Stimulated activated CD8-positive, alpha-beta memory T cell treated with anti-CD3 and anti-CD28 coated beads, Interleukin-15, amount 100 ng/mL, for 24 hours (primary cell): ENCODE data around the gene LSP1.
A peak's percentile ranks its signal among the peaks of the same experiment; 100 is the strongest.
"Not testable (repeated sequence)": the region's sequence is repeated elsewhere in the genome, so short reads cannot be mapped to it uniquely, and the experiment has no call there.

ENCODE experiments used
- DNase-seq: peaks from one replicate; pipeline ENCODE4 v3.0.0-alpha.2; 2020; ENCODE audit warnings: low read depth

Gene LSP1

DNA sequence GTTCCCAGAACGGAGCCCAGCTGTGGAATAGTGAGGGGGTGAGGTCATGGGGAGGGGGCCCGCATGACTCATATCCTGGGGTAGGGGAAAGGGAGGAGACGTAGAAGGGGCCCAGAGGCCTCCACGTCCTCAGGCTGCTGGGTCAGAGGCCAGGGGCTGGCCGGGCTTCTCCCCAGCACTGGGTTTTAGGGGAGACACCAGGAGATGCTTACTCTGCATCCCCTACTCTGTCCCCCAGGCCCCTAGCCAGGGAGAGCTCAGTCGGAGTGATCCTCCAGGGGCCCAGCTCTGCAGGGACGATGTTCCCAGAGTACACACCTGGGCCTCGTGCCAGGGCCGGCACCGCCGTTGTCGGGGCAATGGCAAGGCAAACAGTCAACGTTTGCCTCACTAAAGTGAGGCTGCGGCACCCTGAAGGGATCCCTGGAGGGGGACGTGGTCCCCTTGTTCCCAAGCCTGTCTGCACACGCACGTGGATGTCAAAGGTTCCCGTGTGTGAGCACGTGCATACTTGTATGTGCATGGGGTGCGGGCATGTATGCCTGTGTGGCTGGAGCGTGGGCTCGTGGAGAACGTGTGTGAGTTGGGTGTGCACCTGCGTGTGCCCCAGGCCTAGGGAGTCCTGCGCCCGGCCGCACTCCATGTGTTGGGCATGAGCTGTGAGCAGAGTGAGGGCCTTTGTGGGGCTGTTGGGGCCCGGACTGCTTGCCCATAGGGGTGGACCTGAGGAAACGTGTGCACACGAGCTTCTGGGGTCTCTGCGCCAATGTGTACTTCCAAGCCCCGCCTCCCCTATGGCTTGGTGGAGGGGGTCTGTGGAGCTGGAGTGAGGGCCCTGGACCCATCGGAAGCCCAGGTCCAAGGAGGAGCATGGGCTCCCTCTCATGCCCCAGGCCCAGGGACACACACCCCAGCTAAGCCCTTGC, 24.6 kb downstream of the LSP1 start:
- DNase-seq = no peak

GRCh38 chr11:1878137-1879031, 25.5 kb downstream of the LSP1 start:
- DNase-seq = no peak

- no peak for DNase-seq
These were observed 26.6 kb downstream of the LSP1 start for GRCh38 chr11:1879342-1879940.

DNA sequence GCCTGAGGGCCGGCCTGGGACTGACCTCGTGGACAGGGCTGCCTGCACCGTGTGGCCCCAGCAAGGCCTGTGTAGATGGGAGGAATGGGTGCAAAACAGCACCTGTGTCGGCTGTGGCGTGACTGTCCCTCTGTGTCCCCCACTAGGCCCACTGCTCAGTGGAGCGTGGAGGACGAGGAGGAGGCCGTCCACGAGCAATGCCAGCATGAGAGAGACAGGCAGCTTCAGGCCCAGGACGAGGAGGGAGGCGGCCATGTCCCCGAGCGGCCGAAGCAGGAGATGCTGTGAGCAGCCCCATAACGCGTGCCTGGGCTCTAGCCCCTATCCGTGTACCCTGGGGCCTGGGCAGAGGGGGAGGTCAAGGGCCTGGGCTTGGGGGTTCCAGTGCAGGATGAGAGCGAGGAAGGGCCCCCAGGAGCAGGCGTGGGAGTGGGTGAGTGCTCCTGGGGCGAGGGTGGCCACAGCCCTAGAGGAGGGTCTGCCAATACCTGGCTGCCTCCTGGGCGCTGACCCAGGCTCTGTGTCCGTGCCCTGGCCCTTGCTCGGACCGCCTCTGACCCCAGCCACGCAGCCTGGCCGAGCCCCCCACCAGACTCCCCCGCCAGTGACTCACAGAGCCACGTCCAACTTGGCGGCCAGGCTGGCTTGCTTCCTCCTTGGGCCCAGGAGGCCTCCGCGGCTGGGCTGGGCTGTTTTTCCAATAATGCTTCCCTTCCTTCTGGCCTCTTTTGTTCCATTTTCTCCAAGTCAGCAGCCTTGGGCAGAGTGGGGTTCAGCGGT, 27.2 kb downstream of the LSP1 start:
- DNase-seq = no peak

GRCh38 chr11:1880746-1881441, 28.0 kb downstream of the LSP1 start:
- no peak for DNase-seq

DNA sequence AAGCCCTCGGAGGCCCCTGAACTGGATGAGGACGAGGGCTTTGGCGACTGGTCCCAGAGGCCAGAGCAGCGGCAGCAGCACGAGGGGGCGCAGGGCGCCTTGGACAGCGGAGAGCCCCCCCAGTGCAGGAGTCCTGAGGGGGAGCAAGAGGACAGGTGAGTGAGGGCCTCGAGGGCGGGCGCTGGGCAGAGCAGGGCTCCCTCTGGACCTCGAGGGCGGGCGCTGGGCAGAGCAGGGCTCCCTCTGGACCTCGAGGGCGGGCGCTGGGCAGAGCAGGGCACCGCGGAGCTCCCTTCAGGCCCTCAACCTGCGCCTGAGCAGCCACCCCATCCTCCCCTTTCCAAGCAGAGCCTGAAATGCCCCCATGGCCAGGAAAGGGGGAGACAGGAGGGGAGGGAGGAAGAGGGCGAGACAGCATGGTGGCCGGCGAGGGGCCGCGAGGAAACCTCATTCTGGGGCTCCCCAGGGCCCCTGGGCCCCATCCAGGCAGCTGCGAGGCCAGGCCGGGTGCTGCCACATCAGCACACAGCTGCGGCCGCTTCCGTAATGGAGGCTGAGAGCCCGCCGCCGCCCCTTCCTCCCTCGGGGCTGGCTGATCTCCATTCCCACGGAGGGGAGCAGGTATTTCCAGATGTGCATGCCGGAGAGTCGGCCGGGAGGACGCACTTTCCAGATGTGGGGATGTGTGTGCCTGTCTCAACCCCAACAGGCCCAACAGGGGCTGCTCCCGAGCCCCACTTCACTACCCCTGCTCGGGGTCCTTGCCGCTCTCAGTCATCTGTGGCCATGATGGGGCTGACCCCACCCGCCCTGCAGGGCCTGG, 28.8 kb downstream of the LSP1 start:
- no peak for DNase-seq

- peak; percentile 72 for DNase-seq
These were observed 29.7 kb downstream of the LSP1 start for GRCh38 chr11:1882265-1883238.

DNA sequence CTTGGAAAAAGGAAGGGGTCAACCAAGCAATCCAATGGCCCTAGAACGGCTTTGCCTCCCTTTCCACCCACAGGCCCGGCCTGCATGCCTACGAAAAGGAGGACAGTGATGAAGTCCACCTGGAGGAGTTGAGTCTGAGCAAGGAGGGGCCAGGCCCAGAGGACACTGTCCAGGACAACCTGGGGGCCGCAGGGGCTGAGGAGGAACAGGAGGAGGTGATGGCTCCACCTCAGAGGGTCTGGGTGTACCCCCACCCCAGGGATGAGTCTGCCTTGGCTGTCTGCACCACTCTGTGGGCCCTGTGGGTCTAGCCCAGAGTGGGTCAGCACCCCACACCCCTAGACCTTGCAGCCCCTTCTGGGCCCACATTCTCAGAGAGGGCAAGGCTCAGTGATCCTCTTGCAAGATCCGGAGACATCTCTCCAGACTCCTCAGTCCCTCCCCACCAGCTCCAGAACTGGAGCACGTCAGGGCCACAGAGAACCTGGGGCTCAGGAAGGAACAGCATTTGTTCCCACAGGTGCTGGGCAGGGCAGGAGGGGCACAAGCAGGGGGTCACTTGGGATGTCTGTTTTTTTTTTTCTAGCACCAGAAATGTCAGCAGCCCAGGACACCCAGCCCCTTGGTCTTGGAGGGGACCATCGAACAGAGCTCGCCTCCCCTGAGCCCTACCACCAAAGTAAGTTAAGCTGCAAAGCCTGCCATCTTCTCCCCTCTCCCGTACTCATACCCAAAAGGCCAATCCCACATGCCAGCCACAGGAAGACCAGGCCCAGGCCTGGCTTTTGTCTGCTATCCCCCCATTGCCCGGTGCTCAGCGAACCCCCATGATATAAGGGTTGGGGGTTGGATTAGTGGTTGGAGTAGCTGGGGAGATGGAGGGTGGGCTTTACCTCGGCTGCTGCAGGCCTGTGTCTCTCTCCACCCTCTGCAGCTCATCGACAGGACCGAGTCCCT, 30.7 kb downstream of the LSP1 start:
- no peak for DNase-seq

GRCh38 chr11:1884303-1884700, 31.4 kb downstream of the LSP1 start:
- no peak for DNase-seq

DNA sequence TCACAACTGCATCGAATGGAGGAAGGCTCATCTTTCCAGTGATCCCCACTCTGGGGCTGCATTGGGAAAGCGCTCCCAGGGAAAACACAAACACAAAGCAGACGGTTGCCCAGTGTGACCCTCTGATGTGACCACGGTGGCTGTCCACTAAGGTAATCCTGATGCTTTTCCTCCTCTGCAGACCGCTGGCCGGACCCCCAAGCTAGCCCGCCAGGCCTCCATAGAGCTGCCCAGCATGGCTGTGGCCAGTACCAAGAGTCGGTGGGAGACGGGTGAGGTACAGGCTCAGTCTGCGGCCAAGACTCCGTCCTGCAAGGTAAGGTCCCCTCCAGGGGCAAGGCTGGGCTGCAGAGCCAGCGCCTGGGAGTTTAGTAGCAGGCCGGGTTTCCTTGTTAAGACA, 33.7 kb downstream of the LSP1 start:
- not testable (repeated sequence) for DNase-seq

DNA sequence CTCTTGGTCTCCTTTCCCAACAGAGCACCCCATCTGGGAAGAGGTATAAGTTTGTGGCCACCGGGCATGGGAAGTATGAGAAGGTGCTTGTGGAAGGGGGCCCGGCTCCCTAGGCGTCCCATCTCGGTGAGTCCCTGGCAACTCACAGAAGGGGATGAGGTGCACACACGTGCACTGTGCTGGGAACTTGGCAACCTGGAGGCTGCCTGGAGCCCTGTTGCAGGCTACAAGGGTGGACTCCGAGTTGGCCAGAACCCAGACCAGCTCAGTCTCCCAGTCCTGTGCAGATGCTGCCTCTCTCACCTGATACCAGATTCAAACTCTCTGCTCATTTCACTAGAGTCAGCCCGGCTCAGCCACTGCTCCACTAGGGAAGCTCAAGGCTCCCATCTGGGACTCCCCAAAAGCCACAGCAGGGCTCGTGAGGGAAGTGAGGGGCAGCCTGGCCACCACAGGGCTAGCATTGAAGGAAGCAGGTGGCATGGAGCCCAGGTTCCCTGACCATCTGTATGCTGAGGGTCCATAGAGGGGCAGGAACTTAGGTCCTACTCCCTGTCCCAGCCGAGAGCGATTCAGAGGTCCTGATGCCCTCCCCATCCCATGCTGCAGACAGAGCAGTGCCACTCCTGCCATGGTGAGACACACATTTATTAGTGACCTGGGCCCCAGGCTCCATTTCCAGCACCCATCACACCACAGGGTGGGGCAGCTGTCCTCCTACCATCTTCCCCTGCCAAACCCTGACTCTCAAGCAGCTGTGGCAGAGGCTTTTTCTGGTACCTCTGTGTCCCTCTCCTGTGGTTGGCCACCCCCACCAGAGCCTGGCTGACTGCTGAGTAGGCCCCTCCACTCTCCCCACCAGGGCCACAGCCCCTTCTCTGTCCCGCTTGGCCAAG, 34.8 kb downstream of the LSP1 start:
- no peak for DNase-seq

DNA sequence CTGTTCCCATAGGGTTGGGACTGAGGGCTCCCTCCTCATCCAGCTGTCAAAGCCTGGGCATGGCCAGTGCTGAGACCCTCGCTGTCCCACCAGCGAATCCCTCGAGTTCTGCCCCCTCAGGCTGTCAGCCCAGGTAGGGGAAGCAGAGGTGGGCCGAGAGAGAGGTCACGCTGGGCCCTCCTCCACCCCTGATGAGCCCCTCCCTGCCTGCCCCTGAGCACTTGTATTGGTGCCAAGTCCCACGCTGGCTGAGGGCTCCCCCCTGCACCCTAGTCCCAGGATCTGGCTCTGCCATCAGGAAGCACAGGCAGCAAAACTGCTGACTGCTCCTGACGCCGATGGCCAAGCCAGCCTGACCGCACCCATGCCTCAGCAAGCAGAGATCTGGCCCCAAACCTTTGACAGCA, 35.5 kb downstream of the LSP1 start:
- no peak for DNase-seq

DNA sequence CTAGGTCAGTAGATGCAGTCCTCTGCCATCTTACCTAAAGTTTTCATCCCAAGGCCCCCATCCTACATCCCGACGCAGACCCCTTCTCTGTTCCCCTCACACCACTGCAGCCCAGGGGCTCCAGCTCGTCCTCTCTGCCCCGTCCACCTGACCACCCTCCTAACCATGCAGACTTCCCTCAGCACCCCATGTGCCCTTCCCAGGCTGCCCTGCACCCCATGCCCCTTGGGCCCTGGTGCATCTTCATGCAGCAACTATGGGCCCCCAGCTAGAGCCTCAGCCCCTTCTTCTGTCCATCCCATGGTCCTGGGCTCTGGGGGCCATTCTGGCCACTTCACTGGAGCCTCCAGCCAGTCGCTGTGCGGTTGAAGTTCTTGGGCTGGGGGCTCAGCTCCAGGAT, 35.9 kb downstream of the LSP1 start:
- no peak for DNase-seq

DNA sequence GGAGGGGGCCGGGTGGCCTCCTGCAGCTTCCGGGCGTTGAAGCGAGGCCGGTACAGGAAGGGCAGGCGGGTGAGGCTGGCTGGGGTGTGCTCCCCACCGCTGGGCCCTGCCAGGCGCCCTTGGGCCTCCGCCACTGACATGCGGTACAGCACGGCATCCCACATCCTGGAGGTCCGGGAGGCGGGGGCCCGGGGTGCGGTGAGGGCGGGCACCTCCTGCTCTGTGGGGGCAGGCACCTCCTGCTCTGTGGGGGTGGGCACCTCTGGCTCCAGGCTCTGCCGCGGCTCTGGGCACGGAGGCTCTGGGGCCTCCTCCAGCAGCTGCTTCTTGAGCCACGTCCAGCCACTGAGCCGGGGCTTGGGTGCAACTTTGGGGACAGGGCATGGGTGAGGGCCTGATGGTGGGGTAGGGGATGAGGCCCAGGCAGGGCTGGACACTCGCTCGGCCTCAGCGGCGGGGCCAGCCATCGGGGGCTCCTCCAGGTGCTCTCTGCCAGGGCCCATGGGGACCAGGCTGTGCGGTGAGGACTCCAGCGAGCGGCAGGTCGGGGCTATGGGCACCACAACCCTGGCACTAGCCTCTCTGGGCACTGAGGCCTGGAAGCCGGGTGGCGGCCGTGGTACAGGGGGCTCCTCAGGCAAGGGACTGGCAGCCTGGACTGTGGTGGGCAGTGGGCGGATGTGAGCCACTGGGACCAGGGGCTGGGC, 36.5 kb downstream of the LSP1 start:
- no peak for DNase-seq

GRCh38 chr11:1889941-1890855, 37.3 kb downstream of the LSP1 start:
- DNase-seq = no peak
